ENCODE data around the gene GFI1B.

DNA sequence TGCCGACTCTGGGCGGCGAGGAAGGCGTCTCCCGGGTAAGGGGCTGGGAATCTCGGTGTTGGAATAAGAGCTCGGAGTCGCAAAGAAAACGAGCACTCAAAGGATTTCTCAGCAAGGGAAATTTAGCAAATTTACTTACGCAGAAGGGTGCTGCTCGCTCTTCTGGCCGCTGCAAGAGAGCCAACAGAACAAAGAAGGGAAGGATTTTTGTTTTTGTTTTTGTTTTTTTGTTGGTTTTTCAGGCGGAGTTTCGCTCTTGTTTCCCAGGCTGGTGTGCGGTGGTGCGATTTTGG, 52.6 kb downstream of the GFI1B start:
- TF ChIP-seq TAF1 (IDR thresholded peaks at IDR 0.05; ENCODE audit: low read depth, low read length) (no peak), SPI1 (IDR thresholded peaks at IDR 0.05; ENCODE audit: low read depth, low read length) (no peak), POLR2A (IDR thresholded peaks at IDR 0.05; ENCODE audit: low read depth, low read length) (no peak), POLR2AphosphoS5 (IDR thresholded peaks at IDR 0.05; ENCODE audit: low read depth, low read length) (no peak), POU2F2 (IDR thresholded peaks at IDR 0.05; ENCODE audit: low read depth, low read length) (no peak)
